NCI-H526 treated with DMSO at 0.1 percent for 48 hours (cell line): Measurements from ENCODE around the gene KRT86.
"Not testable (repeated sequence)": the region's sequence is repeated elsewhere in the genome, so short reads cannot be mapped to it uniquely, and the experiment has no call there.

Experiments used
- DNase-seq: peaks from one replicate; lab custom pipeline; 2025; lab: John Stamatoyannopoulos, UW

The KRT86 gene

DNA sequence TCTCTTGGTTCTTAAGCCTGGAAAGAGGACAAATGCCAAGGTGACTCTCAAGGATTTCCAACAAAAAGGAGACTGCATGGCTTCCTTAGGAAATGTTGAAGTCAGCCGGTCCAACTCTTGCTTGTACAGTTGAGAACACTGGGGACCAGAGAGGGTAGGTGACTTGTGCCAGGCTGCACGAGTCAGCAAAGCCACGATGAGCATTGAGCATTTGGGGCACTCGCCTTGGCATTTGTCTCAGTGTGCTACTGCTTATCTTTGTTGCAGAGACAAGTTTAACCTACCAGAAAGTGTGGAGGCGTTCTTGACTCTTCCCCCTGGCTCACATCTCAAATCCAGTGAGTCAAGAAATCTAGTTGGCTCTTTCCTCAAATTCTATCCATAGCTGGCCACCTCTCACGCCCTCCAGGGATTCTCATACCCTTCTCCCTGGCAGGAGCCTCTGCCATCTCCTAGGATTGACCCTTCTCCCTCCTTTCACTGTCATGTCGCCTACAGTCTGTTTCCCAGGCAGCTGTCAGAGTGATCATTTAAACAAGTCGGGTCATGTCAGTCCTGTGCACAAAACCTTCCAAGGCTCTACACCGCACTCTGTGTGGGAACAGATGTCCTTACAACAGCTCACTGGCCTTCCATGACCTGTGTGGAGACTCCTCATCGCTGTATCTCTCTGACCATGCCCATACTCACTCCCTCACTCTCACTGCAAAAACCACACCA, 64.0 kb downstream of the KRT86 start:
- DNase-seq: no peak

DNA sequence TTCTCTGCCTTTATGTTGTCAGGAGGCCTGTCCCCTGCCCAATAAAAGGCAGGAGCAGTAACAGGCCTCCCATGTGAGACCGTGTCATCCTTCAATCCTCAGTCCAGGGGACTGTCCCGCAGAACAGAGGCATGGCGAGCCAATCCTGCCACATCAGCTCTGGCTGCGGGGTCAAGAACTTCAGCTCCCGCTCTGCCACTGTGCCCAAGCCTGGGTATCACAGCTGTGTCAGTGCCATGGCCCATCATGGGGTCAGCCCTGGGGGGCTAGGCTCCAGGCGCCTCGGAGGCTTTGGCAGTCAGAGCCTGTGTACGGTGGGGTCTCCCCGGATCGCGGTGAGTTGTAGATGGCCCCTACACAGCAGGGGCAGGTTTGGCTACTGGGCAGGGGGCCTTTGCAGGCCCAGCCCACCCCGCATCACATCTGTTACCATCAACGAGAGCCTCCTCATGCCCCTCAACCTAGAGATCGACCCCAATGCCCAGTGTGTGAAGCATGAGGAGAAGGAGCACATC, 66.7 kb downstream of the KRT86 start:
- no peak for DNase-seq

- no peak for DNase-seq
Observed at GRCh38 chr12:52342781-52343490, 68.5 kb downstream of the KRT86 start.

GRCh38 chr12:52343550-52343949, 69.1 kb downstream of the KRT86 start:
- no peak for DNase-seq

DNA sequence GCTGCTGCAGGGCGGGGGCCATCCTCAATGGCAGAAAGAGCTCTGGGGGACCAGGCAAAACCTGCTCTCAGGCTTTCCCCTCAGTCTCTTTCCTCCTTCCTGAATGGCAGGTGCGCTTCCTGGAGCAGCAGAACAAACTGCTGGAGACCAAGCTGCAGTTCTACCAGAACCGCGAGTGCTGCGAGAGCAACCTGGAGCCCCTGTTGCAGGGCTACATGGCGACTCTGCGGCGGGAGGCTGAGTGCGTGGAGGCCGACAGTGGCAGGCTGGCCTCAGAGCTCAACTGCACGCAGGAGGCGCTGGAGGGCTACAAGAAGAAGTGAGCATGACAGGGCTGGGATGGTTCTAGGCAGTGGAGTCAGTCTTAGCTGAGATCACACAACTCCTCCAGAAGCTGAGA, 69.7 kb downstream of the KRT86 start:
- DNase-seq: no peak

DNA sequence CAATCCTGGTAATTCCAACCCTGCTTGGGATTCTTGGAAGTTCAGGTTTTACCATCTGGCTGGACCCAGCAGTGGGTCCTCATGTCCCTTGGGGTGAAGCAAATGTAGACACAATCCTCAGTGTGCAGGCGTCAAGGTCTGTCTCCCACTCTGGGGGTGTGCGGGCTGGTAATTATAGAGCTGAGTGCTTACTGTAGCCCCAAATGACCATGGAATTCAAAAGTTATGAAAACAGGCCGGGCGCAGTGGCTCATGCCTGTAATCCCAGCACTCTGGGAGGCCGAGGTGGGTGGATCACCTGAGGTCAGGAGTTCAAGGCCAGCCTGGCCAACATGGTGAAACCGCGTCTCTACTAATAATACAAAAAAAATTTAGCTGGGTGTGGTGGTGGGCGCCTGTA, 70.6 kb downstream of the KRT86 start:
- not testable (repeated sequence) for DNase-seq

GRCh38 chr12:52346593-52346992, 72.1 kb downstream of the KRT86 start:
- DNase-seq: no peak

DNA sequence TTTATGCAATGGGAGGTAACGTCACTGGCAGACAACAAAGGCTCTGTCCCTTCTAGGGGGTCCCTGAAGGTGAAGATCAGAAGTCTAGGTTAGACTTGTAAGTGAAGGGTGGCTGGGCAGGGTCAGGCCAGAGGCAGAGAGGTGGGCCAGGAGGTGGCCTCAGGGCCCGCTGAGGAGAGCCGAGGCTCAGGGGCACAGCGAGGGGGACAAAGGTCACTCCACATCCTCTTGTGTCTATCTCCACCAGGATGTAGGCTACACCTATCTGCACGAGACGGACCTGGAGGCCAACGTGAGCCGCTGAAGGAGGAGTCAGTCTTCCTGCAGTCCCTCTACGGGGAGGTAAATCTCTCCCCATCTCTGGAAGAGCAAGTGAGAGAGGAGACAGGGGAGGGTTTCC, 72.6 kb downstream of the KRT86 start:
- DNase-seq: no peak

GRCh38 chr12:52347551-52348510, 73.4 kb downstream of the KRT86 start:
- no peak for DNase-seq

DNA sequence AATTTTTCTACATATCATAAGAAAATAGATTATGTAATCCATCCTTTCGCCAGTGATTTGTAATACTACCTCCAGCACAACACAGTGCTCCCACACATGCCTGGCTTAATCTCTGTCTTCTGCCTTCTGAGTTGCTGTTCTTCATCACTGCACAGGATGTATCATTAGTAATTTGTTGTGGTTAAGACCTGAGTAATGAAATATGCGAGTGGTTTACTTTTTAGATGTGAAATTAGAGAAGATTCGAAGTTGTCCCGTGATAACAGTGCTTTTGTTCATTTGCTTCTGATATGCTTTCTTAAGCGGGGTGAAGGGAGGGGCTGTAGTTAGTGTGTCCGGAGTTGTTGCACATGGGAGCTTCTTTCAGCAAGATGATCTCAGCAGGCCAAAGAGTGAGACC, 74.8 kb downstream of the KRT86 start:
- no peak for DNase-seq

GRCh38 chr12:52350021-52350620, 75.7 kb downstream of the KRT86 start:
- no peak for DNase-seq

DNA sequence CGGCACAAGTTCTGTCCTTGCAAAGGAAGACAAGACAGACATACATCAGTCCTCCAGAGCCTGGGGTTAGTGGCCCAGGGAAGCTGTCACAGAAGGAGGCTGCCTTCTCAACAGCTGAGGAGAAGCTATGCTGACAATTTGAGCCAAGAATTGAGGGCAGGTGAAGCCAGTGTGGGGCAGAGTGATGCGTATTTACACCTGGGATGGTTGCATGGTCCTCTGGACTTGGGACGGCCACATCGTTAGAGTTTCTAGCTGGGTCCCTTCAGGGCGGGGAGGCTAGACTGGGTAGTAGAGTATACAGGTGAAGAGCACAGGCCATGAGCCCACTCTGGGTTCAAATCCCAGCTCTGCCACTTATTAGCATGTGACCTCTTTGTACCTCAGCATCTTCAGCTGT, 76.3 kb downstream of the KRT86 start:
- DNase-seq: no peak

DNA sequence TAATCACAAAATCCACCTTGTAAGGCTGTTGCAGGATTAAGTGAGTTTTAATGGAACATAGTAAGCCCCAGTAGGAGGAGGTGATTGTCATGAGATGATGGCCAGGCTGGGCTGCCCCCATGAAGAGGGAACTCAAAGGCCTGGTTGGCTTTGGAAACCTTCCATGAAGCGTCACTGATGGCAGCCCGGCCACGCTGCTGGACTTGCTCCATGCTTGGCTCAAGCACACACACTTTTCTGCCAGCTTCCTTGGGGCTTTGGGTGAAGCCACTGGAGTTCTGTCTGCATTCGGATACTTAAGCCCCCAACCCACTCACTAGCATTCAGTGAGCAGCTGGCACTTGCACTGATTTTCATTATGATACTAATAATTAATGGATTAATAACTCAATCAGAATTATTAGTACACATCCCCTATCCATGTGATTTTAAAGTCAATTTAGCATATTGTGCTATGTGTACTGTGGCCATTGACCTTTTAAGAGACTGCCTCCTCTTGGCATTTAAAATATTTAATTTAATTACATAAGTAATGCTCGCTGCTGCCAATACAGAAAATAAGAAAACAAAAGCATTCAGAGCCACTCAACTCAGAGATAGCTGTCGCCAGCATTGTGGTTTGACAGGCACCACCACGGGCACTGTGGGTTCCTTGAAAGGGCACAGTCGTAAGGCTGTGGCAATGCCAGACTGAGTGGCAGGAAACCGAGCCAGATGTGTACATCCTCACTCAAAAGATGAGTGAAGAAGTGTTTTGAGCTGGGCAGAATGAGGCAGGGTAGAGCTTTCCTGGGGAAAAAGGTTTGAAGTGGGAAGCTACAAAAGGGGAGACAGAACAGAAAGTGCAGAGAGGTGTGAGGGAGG, 77.0 kb downstream of the KRT86 start:
- DNase-seq: no peak

- no peak for DNase-seq
Observed at GRCh38 chr12:52352951-52353350, 78.5 kb downstream of the KRT86 start.

GRCh38 chr12:52353766-52354165, 79.3 kb downstream of the KRT86 start:
- DNase-seq: no peak

GRCh38 chr12:52354200-52354599, 79.8 kb downstream of the KRT86 start:
- DNase-seq: no peak

GRCh38 chr12:52355176-52355575, 80.7 kb downstream of the KRT86 start:
- DNase-seq: no peak

DNA sequence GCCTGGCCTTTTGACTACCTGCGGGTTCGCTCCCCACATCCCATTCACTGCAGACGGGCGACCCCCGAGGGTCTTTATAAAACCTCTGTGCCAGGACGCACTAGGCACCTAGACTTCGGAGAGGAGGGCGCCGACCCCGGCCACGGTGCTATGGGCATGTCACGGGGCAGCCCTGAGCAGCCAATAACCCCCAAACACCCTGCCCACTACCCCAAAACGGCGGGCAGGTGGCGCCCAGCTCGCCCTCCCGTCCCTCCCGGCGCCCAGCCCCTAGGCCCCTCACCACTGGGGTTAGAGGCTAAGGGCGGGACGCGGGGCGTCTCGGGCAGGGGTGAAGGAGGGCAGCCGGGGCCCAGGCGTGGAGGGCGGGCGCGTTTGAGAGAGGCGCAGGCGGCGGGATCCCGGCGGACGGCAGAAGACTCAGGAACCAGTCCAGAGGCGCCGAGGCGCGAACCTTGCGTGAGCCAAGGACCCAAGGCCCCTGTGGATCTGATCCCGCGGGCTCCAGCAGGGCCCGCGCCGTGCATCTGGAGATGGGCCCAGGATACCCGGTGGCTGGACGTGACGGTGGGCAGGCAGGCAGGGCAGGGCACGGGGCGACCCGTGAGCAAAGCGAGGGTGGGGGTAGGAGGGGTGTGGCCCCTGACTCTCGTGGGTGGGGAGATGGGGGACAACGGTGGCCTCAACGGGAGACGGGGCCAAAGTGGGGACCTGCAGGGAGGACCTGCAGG, 81.8 kb downstream of the KRT86 start:
- no peak for DNase-seq

GRCh38 chr12:52356762-52357580, 82.5 kb downstream of the KRT86 start:
- no peak for DNase-seq
